ENCODE results near the gene WDR1. TPM values are rescaled to one million over a fixed set of nuclear protein-coding genes. Genes with fewer than 3 reads are reported as not detected.

WDR1 gene
- total RNA-seq, 1 donor from 2014 or later = 156 TPM

Small RNAs within 50 kb of the gene (microRNA-seq; reads per million reads assigned to microRNA genes)
- gene MIR3138 = 0.97 reads per million

Other genes with a start within 250 kb of the WDR1 start
- gene SLC2A9, start 95.3 kb downstream of the WDR1 start, total RNA-seq = 0.68 and 0.72 TPM in 2 replicates